HCT116 (cell line): ENCODE results near the gene S100A13. TPM values are rescaled to one million over a fixed set of nuclear protein-coding genes. Genes with fewer than 3 reads are reported as not detected.

Experiments
- ATAC-seq: fragments of 200-7000 bp; cut with Tn5 transposase; 2 replicates; pipeline ENCODE4 v1.9.1; 2020; ENCODE audit warnings: mild to moderate bottlenecking, moderate library complexity
- BruUV-seq: library from RNA; stranded (reverse); fragments of 400-500 nt; replicated peaks from 2 replicates; lab custom pipeline; 2021; lab: Mats Ljungman, UMichigan
- CTCF ChIA-PET: fragments of 300-600 bp; sonication (Branson Sonifier 250); formaldehyde crosslinking; loops from one replicate; lab custom pipeline; 2021; ENCODE audit warnings: antibody characterized with exemption; lab: Charles Lee
- POLR2A ChIA-PET: fragments of 300-600, 350-600 bp; sonication (Branson Sonifier 250); formaldehyde crosslinking; loops from one replicate; lab custom pipeline; 2021; ENCODE audit warnings: antibody characterized with exemption; lab: Charles Lee
- RAD21 ChIA-PET, 2 experiments: fragments of 300-600 bp; sonication (Branson Sonifier 250); formaldehyde crosslinking; loops; one replicate each; lab custom pipeline; 2023; ENCODE audit warnings: low total read pairs in 2 of 2; ENCODE audit not compliant: uncharacterized antibody in 2 of 2, unreplicated experiment in 2 of 2, low non-redundant PET in 1 of 2; lab: Charles Lee
- DNase-seq: peaks from one replicate; pipeline ENCODE4 v3.0.0-alpha.2; 2010; ENCODE audit warnings: low read depth, low spot score
- H2AFZ ChIP-seq: fragments of 200-600 bp; shearing (Covaris generic), sonication (generic); 2 replicates; pipeline ENCODE4 v1.6.1; 2017; ENCODE audit warnings: low read depth, mixed run types, mixed read lengths, antibody characterized with exemption, low read length; ENCODE audit not compliant: poor library complexity, severe bottlenecking
- H3K27ac ChIP-seq: 2 replicates; pipeline ENCODE4 v1.5.1; 2012; ENCODE audit warnings: low read depth, low read length
- H3K27me3 ChIP-seq: fragments of 200-600 bp; sonication (generic); 2 replicates; pipeline ENCODE4 v1.6.1; 2016; ENCODE audit warnings: mixed run types, low read length, mixed read lengths; ENCODE audit not compliant: insufficient read depth
- H3K36me3 ChIP-seq, 2 experiments: fragments of 200-500 bp in 1 of 2; fragments of 200-600 bp in 1 of 2; sonication (Bioruptor generic) in 1 of 2; sonication (generic) in 1 of 2; 2 replicates each; pipeline versions ENCODE4 v1.5.1 to v1.6.1; 2014 to 2016; ENCODE audit warnings: low read length in 2 of 2, inconsistent platforms in 1 of 2, mixed read lengths in 1 of 2, mixed run types in 1 of 2; ENCODE audit not compliant: insufficient read depth in 2 of 2, control insufficient read depth in 1 of 2
- H3K4me1 ChIP-seq, 2 experiments: fragments of 200-600 bp in 1 of 2; sonication (generic) in 1 of 2; 2 replicates each; pipeline versions ENCODE4 v1.5.1 to v1.6.1; 2012 to 2017; ENCODE audit warnings: low read length in 2 of 2, inconsistent platforms in 1 of 2, mild to moderate bottlenecking in 1 of 2, mixed read lengths in 1 of 2, mixed run types in 1 of 2, moderate library complexity in 1 of 2; ENCODE audit not compliant: insufficient read depth in 2 of 2, control insufficient read depth in 1 of 2
- H3K4me2 ChIP-seq: fragments of 200-600 bp; sonication (generic); 2 replicates; pipeline ENCODE4 v1.6.1; 2017; ENCODE audit warnings: mixed run types, low read length, mixed read lengths
- H3K4me3 ChIP-seq, 2 experiments: fragments of 200-600 bp in 1 of 2; sonication (generic) in 1 of 2; replicated peaks in 1 of 2; 2 replicates each; pipeline ENCODE4 v1.5.1; 2011 to 2016; ENCODE audit warnings: low read length in 2 of 2, control low read depth in 1 of 2, low read depth in 1 of 2, mild to moderate bottlenecking in 1 of 2, mixed read lengths in 1 of 2, mixed run types in 1 of 2
- H3K79me2 ChIP-seq: fragments of 200-600 bp; sonication (generic); 2 replicates; pipeline ENCODE4 v1.6.1; 2017; ENCODE audit warnings: mild to moderate bottlenecking, mixed run types, low read length, moderate library complexity, mixed read lengths; ENCODE audit not compliant: insufficient read depth
- H3K9ac ChIP-seq: fragments of 200-600 bp; sonication (generic); 2 replicates; pipeline ENCODE4 v1.6.1; 2016; ENCODE audit warnings: low read length, mixed read lengths
- H3K9me2 ChIP-seq: fragments of 200-600 bp; sonication (generic), shearing (Covaris generic); 2 replicates; pipeline ENCODE4 v1.6.1; 2017; ENCODE audit warnings: mixed run types, mild to moderate bottlenecking, moderate library complexity; ENCODE audit not compliant: insufficient read depth
- H3K9me3 ChIP-seq, 2 experiments: fragments of 200-500 bp in 1 of 2; fragments of 200-600 bp in 1 of 2; sonication (Bioruptor generic) in 1 of 2; sonication (generic) in 1 of 2; 2 replicates each; pipeline ENCODE4 v1.6.1; 2014 to 2017; ENCODE audit warnings: low read length in 2 of 2, mixed read lengths in 2 of 2, inconsistent platforms in 1 of 2, low read depth in 1 of 2, mild to moderate bottlenecking in 1 of 2, mixed run types in 1 of 2, moderate library complexity in 1 of 2; ENCODE audit not compliant: control insufficient read depth in 1 of 2, insufficient read depth in 1 of 2
- H4K20me1 ChIP-seq: fragments of 200-600 bp; sonication (generic), shearing (Covaris generic); 2 replicates; pipeline ENCODE4 v1.6.1; 2017; ENCODE audit warnings: mixed run types, mild to moderate bottlenecking, moderate library complexity; ENCODE audit not compliant: insufficient read depth
- EGR1 ChIP-seq: IDR thresholded peaks from 2 replicates; pipeline ENCODE4 v1.6.1; 2012; ENCODE audit warnings: low read depth
- JUND ChIP-seq: IDR thresholded peaks from 2 replicates; pipeline ENCODE4 v1.6.1; 2012
- POLR2A ChIP-seq: IDR thresholded peaks from 2 replicates; pipeline ENCODE4 v1.7.0; 2011; ENCODE audit warnings: borderline replicate concordance; ENCODE audit not compliant: insufficient read depth, insufficient read length; ENCODE audit errors: extremely low read depth
- SP1 ChIP-seq: IDR thresholded peaks from 2 replicates; pipeline ENCODE4 v1.6.1; 2012; ENCODE audit warnings: low read depth
- TCF7L2 ChIP-seq: IDR thresholded peaks from 2 replicates; pipeline ENCODE4 v1.7.0; 2011; ENCODE audit warnings: borderline replicate concordance, inconsistent platforms; ENCODE audit not compliant: insufficient read depth, insufficient read length; ENCODE audit errors: extremely low read depth
- YY1 ChIP-seq: IDR thresholded peaks from 2 replicates; pipeline ENCODE4 v1.6.1; 2011; ENCODE audit warnings: low read length, low read depth, moderate library complexity, mild to moderate bottlenecking; ENCODE audit not compliant: insufficient replicate concordance; ENCODE audit errors: extremely low read depth
- ZFX ChIP-seq: fragments of 450-650 bp; IDR thresholded peaks from 2 replicates; pipeline ENCODE4 v1.6.1; 2017
- ZNF274 ChIP-seq: fragments of 200-500 bp; sonication (Bioruptor generic); IDR thresholded peaks from 2 replicates; pipeline ENCODE4 v1.6.1; 2014; ENCODE audit warnings: mild to moderate bottlenecking, low read depth, low read length, inconsistent platforms
- intact Hi-C: fragments of 100-400 bp; cut with micrococcal nuclease; formaldehyde crosslinking; loops from 2 replicates; pipeline ENCODE4 v1.10.0; 2022
- total RNA-seq: library from RNA; stranded (reverse); gene quantifications from one replicate; pipeline ENCODE4 v1.2.1, GENCODE V29; 2021; ENCODE audit not compliant: unreplicated experiment
- TF ChIP-seq, protein P1 (sequence below), 3 experiments: fragments of 200-600 bp in 1 of 3; sonication (generic) in 1 of 3; IDR thresholded peaks in 2 of 3; conservative IDR thresholded peaks in 1 of 3; 2 replicates each; pipeline ENCODE4 v1.5.1; 2012 to 2017; ENCODE audit warnings: low read depth in 2 of 3, low read length in 2 of 3, antibody characterized with exemption in 1 of 3, borderline replicate concordance in 1 of 3, control low read depth in 1 of 3, mild to moderate bottlenecking in 1 of 3, mixed read lengths in 1 of 3, mixed run types in 1 of 3, moderate library complexity in 1 of 3; ENCODE audit not compliant: insufficient read depth in 1 of 3
- TF ChIP-seq, protein P2 (sequence below): IDR thresholded peaks from 2 replicates; pipeline ENCODE4 v1.6.1; 2012; ENCODE audit warnings: low read depth

S100A13 gene
- total RNA-seq, 1 experiment from 2014 or later: 143 TPM

DNA sequence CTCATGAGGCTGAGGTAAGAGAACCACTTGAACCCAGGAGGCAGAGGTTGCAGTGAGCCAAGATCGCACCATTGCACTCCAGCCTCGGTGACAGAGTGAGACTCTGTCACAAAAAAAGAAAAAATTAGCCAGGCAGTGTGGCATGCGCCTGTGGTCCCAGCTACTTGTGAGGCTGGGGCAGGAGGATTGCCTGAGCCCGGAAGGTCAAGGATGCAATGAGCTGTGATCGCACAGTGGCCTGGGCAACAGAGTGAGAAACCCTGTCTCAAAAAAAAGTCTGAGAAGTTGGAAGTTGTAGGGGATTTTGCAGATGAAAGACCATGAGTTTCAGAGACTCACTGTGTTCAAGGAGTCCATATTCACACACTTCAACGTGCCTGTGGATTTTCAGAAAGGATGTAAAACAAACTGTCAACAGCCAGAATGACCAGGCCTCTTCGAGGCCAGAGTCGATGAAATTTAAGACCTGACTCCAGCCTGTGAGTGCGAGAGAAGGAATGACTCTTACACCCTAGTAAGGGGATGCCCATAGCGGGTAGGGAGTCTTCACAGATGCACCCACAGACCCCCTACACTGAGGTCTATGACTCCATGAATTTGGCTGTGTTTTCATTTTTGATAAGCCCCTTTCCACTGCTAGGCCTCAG is 2.2 kb downstream of the S100A13 start:
- ChIA-PET POLR2A (interaction anchor here (1.6 to 10.5 kb wide), 2 partner anchors 9 to 10 kb away, joined by 7 to 172 read pairs; partner anchors contain the start of genes CHTOP, S100A14 and S100A16), RAD21 (no interaction called here)
- Histone ChIP-seq H3K9ac (no peak overlapping the region), H3K27me3 (no peaks in the 10 kb centered on the region), H3K4me2 (no peak overlapping the region), H3K27ac (no peak overlapping the region)
- TF ChIP-seq ZNF274 (no peak), TCF7L2 (no peak), EGR1 (no peak), SP1 (no peak), POLR2A (no peak), YY1 (no peak), JUND (no peak), ZFX (no peak)
- TF ChIP-seq, protein P1, sequence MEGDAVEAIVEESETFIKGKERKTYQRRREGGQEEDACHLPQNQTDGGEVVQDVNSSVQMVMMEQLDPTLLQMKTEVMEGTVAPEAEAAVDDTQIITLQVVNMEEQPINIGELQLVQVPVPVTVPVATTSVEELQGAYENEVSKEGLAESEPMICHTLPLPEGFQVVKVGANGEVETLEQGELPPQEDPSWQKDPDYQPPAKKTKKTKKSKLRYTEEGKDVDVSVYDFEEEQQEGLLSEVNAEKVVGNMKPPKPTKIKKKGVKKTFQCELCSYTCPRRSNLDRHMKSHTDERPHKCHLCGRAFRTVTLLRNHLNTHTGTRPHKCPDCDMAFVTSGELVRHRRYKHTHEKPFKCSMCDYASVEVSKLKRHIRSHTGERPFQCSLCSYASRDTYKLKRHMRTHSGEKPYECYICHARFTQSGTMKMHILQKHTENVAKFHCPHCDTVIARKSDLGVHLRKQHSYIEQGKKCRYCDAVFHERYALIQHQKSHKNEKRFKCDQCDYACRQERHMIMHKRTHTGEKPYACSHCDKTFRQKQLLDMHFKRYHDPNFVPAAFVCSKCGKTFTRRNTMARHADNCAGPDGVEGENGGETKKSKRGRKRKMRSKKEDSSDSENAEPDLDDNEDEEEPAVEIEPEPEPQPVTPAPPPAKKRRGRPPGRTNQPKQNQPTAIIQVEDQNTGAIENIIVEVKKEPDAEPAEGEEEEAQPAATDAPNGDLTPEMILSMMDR (IDR thresholded peaks at IDR 0.05 in 2 of 3, conservative IDR thresholded peaks at IDR 0.05 in 1 of 3; ENCODE audit: borderline replicate concordance in 1 of 3, insufficient read depth in 1 of 3, low read depth in 2 of 3, low read length in 2 of 3): no peak
- TF ChIP-seq, protein P2, sequence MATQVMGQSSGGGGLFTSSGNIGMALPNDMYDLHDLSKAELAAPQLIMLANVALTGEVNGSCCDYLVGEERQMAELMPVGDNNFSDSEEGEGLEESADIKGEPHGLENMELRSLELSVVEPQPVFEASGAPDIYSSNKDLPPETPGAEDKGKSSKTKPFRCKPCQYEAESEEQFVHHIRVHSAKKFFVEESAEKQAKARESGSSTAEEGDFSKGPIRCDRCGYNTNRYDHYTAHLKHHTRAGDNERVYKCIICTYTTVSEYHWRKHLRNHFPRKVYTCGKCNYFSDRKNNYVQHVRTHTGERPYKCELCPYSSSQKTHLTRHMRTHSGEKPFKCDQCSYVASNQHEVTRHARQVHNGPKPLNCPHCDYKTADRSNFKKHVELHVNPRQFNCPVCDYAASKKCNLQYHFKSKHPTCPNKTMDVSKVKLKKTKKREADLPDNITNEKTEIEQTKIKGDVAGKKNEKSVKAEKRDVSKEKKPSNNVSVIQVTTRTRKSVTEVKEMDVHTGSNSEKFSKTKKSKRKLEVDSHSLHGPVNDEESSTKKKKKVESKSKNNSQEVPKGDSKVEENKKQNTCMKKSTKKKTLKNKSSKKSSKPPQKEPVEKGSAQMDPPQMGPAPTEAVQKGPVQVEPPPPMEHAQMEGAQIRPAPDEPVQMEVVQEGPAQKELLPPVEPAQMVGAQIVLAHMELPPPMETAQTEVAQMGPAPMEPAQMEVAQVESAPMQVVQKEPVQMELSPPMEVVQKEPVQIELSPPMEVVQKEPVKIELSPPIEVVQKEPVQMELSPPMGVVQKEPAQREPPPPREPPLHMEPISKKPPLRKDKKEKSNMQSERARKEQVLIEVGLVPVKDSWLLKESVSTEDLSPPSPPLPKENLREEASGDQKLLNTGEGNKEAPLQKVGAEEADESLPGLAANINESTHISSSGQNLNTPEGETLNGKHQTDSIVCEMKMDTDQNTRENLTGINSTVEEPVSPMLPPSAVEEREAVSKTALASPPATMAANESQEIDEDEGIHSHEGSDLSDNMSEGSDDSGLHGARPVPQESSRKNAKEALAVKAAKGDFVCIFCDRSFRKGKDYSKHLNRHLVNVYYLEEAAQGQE: no peak
- TF ChIP-seq, all 23 proteins: peak for 0
- no peaks in the 10 kb centered on the region for H4K20me1 ChIP-seq
- no peak overlapping the region for H2AFZ ChIP-seq
- intact Hi-C loops: loop anchor here (5.0 kb wide), 1 partner anchor 273 kb away; no protein-coding TSS in a partner anchor
- CTCF ChIA-PET: interaction anchor here (0.9 to 5.7 kb wide), 2 partner anchors 9 to 115 kb away, joined by 3 to 76 read pairs; partner anchors contain the start of genes S100A14 and S100A16
- no peak for DNase-seq
- peaks cover 2 to 9% of the 10 kb centered on the region in 2 experiments; a peak in 2 of 4 replicates for H3K36me3 ChIP-seq
- no TSS peak for BruUV-seq
- H3K4me1 ChIP-seq: peaks cover 18 to 29% of the 10 kb centered on the region in 2 experiments
- H3K79me2 ChIP-seq: peaks cover 15% of the 10 kb centered on the region; the same call in 1 of the 2 replicates
- H3K9me2 ChIP-seq: no peaks in the 10 kb centered on the region
- no peaks in the 10 kb centered on the region for H3K9me3 ChIP-seq
- ATAC-seq: no peak
- no peak overlapping the region for H3K4me3 ChIP-seq
